HFF-Myc (cell line): ENCODE results near the gene GBGT1.
A peak's percentile ranks its signal among the peaks of the same experiment; 100 is the strongest.

Experiments used
- DNase-seq: peaks from one replicate; pipeline ENCODE4 v3.0.0-alpha.2; 2011; ENCODE audit warnings: low read depth; ENCODE audit errors: extremely low read depth
- H3K4me3 ChIP-seq: replicated peaks from 2 replicates; pipeline ENCODE4 v1.5.1; 2011; ENCODE audit warnings: low read depth, mild to moderate bottlenecking, control low read depth, low read length
- CTCF ChIP-seq: IDR thresholded peaks from 2 replicates; pipeline ENCODE4 v1.5.1; 2012; ENCODE audit warnings: mild to moderate bottlenecking, low read depth, low read length, control low read depth; ENCODE audit errors: missing control alignments

Gene GBGT1

GRCh38 chr9:133153227-133154096 lies 10.3 kb downstream of the GBGT1 start:
- TF ChIP-seq CTCF: no peak
- no peak overlapping the region for H3K4me3 ChIP-seq
- DNase-seq: no peak

GRCh38 chr9:133151601-133152525 lies 11.9 kb downstream of the GBGT1 start:
- no peak for TF ChIP-seq CTCF
- H3K4me3 ChIP-seq: no peak overlapping the region
- DNase-seq: no peak

DNA sequence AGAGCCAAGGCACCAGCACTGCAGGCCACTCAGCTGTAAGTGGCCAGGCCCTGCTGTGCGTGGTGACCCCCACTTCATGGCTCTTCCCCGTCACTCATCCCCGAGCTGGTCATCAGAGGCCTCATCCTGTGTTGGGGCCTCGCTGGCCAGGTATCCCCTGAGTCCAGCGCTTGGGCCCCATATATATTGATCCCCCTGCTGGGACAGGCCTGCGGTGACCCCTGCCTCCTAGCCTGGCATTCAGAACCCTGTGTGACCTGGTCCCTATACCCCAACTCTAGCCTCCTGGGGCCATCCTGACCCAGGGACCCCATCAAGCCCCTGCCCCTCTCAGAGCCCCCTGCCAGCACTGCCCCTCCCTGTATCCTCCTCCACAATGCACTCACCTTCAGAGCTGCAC lies 12.7 kb downstream of the GBGT1 start:
- no peak for TF ChIP-seq CTCF
- DNase-seq: no peak
- no peak overlapping the region for H3K4me3 ChIP-seq

DNA sequence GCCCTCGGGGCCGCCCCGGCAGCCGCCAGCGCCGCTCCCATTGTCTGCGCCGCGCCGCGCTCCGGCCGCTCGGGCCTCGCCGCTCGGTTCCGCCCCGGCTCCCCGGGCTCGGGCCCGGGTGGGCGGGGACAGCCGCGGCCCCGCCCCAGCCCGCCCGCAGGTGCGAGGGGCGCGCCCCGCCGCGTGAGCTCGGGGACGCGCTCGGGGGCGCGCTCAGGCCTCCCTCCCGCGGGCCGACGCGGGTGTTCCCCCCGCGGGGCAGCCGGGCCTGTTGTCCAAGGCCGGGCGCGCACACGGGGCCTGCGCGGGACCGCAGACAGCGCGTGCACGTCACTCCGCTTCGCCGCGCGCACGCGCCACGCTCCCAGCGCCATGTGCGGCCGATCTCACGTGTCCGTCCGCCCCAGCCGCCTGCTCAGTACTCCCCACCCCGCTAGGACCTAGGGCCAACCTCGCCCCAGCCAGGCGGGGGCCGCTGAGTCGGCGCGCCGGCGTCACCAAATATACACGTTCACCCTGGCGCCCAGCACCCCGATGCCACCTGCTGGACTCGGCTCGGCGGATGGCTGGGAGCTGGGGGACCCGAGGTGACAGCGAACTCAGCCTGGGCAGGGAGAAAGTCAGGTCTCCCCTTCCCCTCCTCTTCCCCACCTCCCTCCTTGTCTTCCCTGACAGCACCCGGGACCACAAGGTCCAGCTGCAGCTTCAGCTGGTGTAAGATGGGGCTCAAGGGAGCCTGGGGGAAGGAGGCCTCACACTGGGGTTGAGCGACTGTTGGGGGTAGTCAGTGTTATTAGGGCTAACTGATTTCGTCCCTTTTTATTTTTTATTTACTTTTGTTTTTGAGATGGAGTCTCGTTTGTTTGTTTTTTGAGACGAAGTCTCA lies 14.3 kb downstream of the GBGT1 start:
- peak overlapping the region; percentile 90 for H3K4me3 ChIP-seq
- peak; percentile 74 for DNase-seq
- TF ChIP-seq CTCF: peak; percentile 15

GRCh38 chr9:133148199-133149129 lies 15.2 kb downstream of the GBGT1 start:
- no peak for TF ChIP-seq CTCF
- peak overlapping the region; percentile 90 for H3K4me3 ChIP-seq
- DNase-seq: no peak
